ENCODE data around the gene OLFML2A.
"Not testable (repeated sequence)": the region's sequence is repeated elsewhere in the genome, so short reads cannot be mapped to it uniquely, and the experiment has no call there.

- TF ChIP-seq, protein P1, sequence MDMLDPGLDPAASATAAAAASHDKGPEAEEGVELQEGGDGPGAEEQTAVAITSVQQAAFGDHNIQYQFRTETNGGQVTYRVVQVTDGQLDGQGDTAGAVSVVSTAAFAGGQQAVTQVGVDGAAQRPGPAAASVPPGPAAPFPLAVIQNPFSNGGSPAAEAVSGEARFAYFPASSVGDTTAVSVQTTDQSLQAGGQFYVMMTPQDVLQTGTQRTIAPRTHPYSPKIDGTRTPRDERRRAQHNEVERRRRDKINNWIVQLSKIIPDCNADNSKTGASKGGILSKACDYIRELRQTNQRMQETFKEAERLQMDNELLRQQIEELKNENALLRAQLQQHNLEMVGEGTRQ (IDR thresholded peaks at IDR 0.05) = not testable (repeated sequence)
- TF ChIP-seq, protein P2, sequence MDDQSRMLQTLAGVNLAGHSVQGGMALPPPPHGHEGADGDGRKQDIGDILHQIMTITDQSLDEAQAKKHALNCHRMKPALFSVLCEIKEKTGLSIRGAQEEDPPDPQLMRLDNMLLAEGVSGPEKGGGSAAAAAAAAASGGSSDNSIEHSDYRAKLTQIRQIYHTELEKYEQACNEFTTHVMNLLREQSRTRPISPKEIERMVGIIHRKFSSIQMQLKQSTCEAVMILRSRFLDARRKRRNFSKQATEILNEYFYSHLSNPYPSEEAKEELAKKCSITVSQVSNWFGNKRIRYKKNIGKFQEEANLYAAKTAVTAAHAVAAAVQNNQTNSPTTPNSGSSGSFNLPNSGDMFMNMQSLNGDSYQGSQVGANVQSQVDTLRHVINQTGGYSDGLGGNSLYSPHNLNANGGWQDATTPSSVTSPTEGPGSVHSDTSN (IDR thresholded peaks at IDR 0.05) = not testable (repeated sequence)
- not testable (repeated sequence) for TF ChIP-seq PHF8 (IDR thresholded peaks at IDR 0.05; ENCODE audit: borderline replicate concordance, low read depth); FOSB (CRISPR knock-in tag; IDR thresholded peaks at IDR 0.05); EP300 (IDR thresholded peaks at IDR 0.05); ZC3H11A (IDR thresholded peaks at IDR 0.05)
- TF ChIP-seq, protein P3, sequence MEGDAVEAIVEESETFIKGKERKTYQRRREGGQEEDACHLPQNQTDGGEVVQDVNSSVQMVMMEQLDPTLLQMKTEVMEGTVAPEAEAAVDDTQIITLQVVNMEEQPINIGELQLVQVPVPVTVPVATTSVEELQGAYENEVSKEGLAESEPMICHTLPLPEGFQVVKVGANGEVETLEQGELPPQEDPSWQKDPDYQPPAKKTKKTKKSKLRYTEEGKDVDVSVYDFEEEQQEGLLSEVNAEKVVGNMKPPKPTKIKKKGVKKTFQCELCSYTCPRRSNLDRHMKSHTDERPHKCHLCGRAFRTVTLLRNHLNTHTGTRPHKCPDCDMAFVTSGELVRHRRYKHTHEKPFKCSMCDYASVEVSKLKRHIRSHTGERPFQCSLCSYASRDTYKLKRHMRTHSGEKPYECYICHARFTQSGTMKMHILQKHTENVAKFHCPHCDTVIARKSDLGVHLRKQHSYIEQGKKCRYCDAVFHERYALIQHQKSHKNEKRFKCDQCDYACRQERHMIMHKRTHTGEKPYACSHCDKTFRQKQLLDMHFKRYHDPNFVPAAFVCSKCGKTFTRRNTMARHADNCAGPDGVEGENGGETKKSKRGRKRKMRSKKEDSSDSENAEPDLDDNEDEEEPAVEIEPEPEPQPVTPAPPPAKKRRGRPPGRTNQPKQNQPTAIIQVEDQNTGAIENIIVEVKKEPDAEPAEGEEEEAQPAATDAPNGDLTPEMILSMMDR (IDR thresholded peaks at IDR 0.05) = not testable (repeated sequence)
Measured at GRCh38 chr9:124738075-124738474, 38.9 kb upstream of the OLFML2A start.

All from A549 (cell line).